Cardiac fibroblast (primary cell): ENCODE data around the gene PNPO.

Source experiments
- DNase-seq, 2 donors: peaks; one replicate each; pipeline versions ENCODE4 v3.0.0 to v3.0.0-alpha.2; 2010; ENCODE audit warnings: low read depth in 2 of 2
- H3K4me3 ChIP-seq, 2 donors: replicated peaks in 1 of 2; 1 replicate in 1 of 2; 2 replicates in 1 of 2; pipeline ENCODE4 v1.5.1; 2011; ENCODE audit warnings: low read depth in 2 of 2, low read length in 2 of 2, mild to moderate bottlenecking in 2 of 2, moderate library complexity in 1 of 2
- TF ChIP-seq, protein P1 (sequence below): IDR thresholded peaks from one replicate; pipeline ENCODE4 v1.5.1; 2011; ENCODE audit warnings: low read depth, mild to moderate bottlenecking, low read length, inconsistent platforms

PNPO gene

DNA sequence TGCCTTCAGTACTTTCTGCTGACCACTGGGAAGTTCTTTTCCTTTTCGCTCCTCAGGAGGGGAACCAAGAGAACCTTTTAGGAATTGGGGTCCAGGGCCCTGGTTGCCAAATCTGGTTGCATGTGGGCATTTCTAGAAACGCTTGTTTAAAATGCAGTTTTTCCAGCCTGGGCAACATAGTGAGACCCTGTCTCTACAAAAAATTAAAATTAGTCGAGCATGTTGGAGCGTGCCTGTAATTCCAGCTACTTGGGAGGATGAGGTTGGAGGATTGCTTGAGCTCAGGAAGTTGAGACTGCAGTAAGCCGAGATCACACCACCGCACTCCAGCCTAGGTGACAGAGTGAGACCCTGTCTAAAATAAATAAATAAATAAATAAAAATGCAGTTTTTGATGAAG, 1.2 kb downstream of the PNPO start:
- no peak overlapping the region for H3K4me3 ChIP-seq

DNA sequence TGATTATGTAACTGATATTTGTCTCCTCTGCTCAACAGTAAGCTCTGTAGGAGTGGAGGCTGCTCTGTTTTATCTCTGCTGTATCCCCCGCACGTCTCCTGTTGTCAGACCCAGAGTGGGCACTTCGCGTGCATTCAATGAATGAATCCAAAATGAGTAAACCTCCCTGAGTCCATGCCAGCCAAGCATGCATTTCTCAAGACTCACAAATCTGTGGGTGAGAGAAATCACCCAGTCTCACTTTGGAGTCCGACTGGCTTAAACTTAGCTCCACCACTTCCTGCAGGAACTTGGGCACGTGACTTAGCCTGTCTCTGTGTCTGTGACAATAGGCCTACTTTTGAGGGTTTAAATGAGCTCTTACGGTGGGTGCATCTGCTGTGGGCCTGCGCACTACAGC, 3.7 kb downstream of the PNPO start:
- TF ChIP-seq, protein P1, sequence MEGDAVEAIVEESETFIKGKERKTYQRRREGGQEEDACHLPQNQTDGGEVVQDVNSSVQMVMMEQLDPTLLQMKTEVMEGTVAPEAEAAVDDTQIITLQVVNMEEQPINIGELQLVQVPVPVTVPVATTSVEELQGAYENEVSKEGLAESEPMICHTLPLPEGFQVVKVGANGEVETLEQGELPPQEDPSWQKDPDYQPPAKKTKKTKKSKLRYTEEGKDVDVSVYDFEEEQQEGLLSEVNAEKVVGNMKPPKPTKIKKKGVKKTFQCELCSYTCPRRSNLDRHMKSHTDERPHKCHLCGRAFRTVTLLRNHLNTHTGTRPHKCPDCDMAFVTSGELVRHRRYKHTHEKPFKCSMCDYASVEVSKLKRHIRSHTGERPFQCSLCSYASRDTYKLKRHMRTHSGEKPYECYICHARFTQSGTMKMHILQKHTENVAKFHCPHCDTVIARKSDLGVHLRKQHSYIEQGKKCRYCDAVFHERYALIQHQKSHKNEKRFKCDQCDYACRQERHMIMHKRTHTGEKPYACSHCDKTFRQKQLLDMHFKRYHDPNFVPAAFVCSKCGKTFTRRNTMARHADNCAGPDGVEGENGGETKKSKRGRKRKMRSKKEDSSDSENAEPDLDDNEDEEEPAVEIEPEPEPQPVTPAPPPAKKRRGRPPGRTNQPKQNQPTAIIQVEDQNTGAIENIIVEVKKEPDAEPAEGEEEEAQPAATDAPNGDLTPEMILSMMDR = no peak
- H3K4me3 ChIP-seq = no peak overlapping the region
- DNase-seq = peak; percentile 18 to 59

More for the DNA sequence above, 1.2 kb downstream of the PNPO start:
- no peak for DNase-seq
- TF ChIP-seq, protein P1 = no peak

DNA sequence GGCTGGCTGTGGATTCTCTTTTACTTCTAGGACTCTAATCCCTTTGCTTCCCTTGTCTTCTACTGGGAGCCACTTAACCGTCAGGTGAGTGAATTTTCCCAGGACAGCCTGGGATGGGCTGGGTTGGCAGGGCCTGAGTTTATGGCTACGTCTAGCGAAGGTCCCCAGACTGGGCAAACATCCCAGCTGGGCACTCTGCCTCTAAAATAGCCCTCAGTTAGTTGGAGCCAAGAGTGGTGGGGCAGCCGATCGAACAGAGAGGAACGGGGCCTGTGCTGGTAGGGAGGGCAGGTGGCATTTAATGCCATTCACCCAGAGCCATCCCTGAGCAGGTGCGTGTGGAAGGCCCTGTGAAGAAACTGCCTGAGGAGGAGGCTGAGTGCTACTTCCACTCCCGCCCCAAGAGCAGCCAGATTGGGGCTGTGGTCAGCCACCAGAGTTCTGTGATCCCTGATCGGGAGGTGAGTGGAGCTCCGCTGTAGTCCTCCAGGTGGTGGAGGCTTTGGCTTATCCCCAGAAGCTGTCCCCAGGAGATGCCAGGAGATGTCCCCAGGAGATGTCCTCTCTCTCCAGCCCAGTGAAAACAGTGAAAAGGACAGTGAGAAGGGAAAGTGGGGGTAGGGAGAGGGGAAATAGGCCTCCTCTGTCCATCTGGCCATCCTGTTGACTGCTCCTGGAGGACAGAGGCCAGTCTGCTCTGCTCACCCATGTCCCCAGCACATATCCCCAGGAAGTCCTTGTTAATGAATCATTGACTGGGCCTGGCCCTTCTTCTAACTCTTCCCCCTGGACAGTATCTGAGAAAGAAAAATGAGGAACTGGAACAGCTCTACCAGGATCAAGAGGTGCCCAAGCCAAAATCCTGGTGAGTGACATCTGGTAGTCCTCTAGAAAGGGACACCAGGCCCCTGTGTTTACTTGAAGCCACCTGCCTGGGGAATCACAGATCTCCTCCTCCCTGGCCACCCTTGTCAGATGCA, 4.4 kb downstream of the PNPO start:
- H3K4me3 ChIP-seq = no peak overlapping the region
- TF ChIP-seq, protein P1 = no peak
- no peak for DNase-seq

DNA sequence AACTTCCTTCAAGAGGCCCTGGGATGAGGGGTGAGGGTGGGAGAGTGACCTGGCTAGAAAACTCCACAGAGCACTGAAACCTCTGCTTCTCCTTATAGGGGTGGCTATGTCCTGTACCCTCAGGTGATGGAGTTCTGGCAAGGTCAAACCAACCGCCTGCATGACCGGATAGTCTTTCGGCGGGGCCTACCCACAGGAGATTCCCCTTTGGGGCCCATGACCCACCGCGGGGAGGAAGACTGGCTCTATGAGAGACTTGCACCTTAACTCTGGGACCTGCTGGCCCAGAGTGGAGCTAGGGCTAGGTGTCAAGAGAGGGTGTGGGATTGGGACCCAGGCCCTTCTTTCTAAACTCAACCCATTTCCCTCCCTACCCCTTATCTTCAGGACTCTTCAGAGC, 5.1 kb downstream of the PNPO start:
- no peak overlapping the region for H3K4me3 ChIP-seq
- TF ChIP-seq, protein P1 = no peak
- no peak for DNase-seq

DNA sequence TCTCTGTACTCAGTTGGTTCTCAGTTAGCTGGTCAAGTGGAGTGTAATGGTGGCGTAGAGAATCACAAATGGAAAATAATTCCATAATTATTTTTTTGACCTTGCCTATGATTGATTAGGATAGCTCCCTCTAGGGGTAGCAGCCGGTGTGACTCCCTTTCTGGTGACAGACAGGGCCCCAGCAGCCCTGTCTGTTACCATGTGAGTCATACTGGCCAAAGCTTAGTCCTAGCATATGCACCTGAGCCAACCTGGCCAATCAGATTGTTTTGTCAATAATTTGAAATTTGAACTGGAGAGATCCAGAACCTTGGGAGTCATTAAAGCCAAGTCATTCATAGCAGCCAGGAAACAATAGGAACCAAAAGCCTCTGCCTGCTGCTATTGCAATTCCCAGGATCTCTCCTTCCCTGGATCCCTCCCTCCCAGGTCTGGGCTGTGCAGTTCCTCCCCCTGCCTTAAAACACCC, 5.6 kb downstream of the PNPO start:
- H3K4me3 ChIP-seq = no peak overlapping the region
- TF ChIP-seq, protein P1 = peak; percentile 83
- DNase-seq = peak; percentile 85 to 89

DNA sequence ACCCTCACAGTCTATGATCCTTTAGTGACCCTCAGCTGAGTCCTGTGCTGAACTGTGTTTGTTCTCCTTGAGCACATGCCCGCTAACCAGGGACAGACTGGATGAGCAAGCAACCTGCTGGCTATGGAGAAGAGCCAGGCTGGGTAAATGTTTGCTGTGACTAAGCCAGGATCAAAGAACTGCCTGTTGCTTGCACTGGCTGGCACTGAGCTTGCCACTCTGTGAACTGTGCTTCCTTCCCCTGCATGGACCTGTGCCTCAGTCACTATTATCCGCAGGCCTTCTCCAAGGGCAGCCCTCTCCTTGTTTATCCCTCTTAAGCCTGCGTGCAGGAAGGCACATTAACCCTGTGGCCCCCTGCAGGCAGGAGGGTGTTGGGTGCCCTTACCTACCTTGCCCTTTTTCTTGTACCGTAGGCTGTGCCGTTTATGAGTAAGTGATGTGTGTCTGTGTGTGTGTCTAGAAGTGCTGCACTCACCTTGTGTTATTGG, 7.4 kb downstream of the PNPO start:
- TF ChIP-seq, protein P1 = no peak
- DNase-seq = no peak
- no peak overlapping the region for H3K4me3 ChIP-seq
